K562 (cell line): ENCODE data around the gene CCL24. TPM values are rescaled to one million over a fixed set of nuclear protein-coding genes. Genes with fewer than 3 reads are reported as not detected.

Experiments
- ARNT ChIP-seq, 2 experiments: fragments of 450-650 bp; IDR thresholded peaks; 2 replicates each; pipeline ENCODE4 v1.6.1; 2016; ENCODE audit warnings: mild to moderate bottlenecking in 1 of 2
- CHD2 ChIP-seq: IDR thresholded peaks from 2 replicates; pipeline ENCODE4 v1.6.1; 2011; ENCODE audit warnings: low read depth, low read length
- DACH1 ChIP-seq: fragments of 450-650 bp; IDR thresholded peaks from 2 replicates; pipeline ENCODE4 v1.6.1; 2018; ENCODE audit not compliant: partially characterized antibody
- DEAF1 ChIP-seq: fragments of 450-650 bp; formaldehyde crosslinking; IDR thresholded peaks from 2 replicates; pipeline ENCODE4 v1.4.0; 2020; ENCODE audit warnings: mild to moderate bottlenecking, moderate library complexity
- E2F6 ChIP-seq, 2 experiments: IDR thresholded peaks; 2 replicates each; pipeline ENCODE4 v1.6.1; 2011; ENCODE audit warnings: borderline replicate concordance in 1 of 2, control low read depth in 1 of 2, low read depth in 1 of 2, low read length in 1 of 2, mild to moderate bottlenecking in 1 of 2, mixed read lengths in 1 of 2, moderate library complexity in 1 of 2; ENCODE audit not compliant: insufficient read depth in 1 of 2, insufficient read length in 1 of 2, poor library complexity in 1 of 2, severe bottlenecking in 1 of 2; ENCODE audit errors: extremely low read depth in 1 of 2
- ETV1 ChIP-seq: fragments of 450-650 bp; conservative IDR thresholded peaks from 2 replicates; pipeline ENCODE4 v1.6.1; 2016; ENCODE audit warnings: missing genetic modification characterization, control low read depth, low read depth, missing compliant biosample characterization
- HMGXB4 ChIP-seq: sonication (generic); formaldehyde crosslinking; IDR thresholded peaks from 2 replicates; pipeline ENCODE4 v1.8.1; 2023; ENCODE audit warnings: mild to moderate bottlenecking, missing genetic modification reagents
- MECOM ChIP-seq: fragments of 250-450 bp; sonication (Bioruptor Pico); IDR thresholded peaks from 2 replicates; pipeline ENCODE4 v1.8.0; 2022; ENCODE audit warnings: inconsistent platforms
- NFE2 ChIP-seq: IDR thresholded peaks from 2 replicates; pipeline ENCODE4 v1.6.1; 2014; ENCODE audit warnings: antibody characterized with exemption, low read depth
- NR2F6 ChIP-seq: fragments of 450-650 bp; formaldehyde crosslinking; IDR thresholded peaks from 2 replicates; pipeline ENCODE4 v1.4.0; 2020; ENCODE audit warnings: mild to moderate bottlenecking
- SMARCC2 ChIP-seq: fragments of 450-650 bp; IDR thresholded peaks from 2 replicates; pipeline ENCODE4 v1.6.1; 2017; ENCODE audit warnings: antibody characterized with exemption, moderate library complexity, mild to moderate bottlenecking, low read depth
- TCF15 ChIP-seq: fragments of 250-450 bp; sonication (Bioruptor Pico); IDR thresholded peaks from 2 replicates; pipeline ENCODE4 v1.8.0; 2022; ENCODE audit warnings: moderate library complexity, mild to moderate bottlenecking, inconsistent platforms
- USF2 ChIP-seq: sonication (generic); formaldehyde crosslinking; IDR thresholded peaks from 2 replicates; pipeline ENCODE4 v1.5.0; 2020; ENCODE audit warnings: missing genetic modification reagents
- ZBTB2 ChIP-seq: fragments of 450-650 bp; IDR thresholded peaks from 2 replicates; pipeline ENCODE4 v1.6.1; 2016; ENCODE audit warnings: antibody characterized with exemption
- ZBTB5 ChIP-seq: fragments of 450-650 bp; IDR thresholded peaks from 2 replicates; pipeline ENCODE4 v1.6.1; 2017; ENCODE audit warnings: antibody characterized with exemption
- ZNF217 ChIP-seq: sonication (generic); formaldehyde crosslinking; IDR thresholded peaks from 2 replicates; pipeline ENCODE4 v1.8.0; 2022; ENCODE audit warnings: mild to moderate bottlenecking, missing genetic modification reagents
- ZNF778 ChIP-seq: fragments of 450-650 bp; formaldehyde crosslinking; IDR thresholded peaks from 2 replicates; pipeline ENCODE4 v1.4.0; 2020; ENCODE audit warnings: mild to moderate bottlenecking, moderate library complexity
- polyA plus RNA-seq, 8 experiments: library from polyadenylated mRNA; depleted of rRNA in 4 of 8; stranded (reverse) in 5 of 8; unstranded in 3 of 8; fragments of >200 nt; fragmentation: Nextera tagmentation in 2 of 8; fragmentation: Illumina TruSeq in 1 of 8; extraction: Ambion mirVana in 2 of 8; extraction: Trizol in 1 of 8; gene quantifications; 2 replicates each; pipeline versions ENCODE4 v1.2.1 to v1.2.3, GENCODE V29; 2011 to 2014; ENCODE audit warnings: inconsistent platforms in 1 of 8, missing spikeins in 1 of 8
- total RNA-seq, 7 experiments: library from RNA; depleted of rRNA in 6 of 7; stranded (reverse); fragments of >200 nt in 6 of 7; fragmentation: Illumina TruSeq in 2 of 7; extraction: Trizol in 2 of 7; gene quantifications; 2 replicates each; pipeline versions ENCODE4 v1.2.1 to v1.2.3, GENCODE V29; 2011 to 2021; ENCODE audit warnings: low replicate concordance in 1 of 7

The CCL24 gene
- total and polyA plus RNA-seq, 9 of the 15 experiments (the other 6 are each of a cell fraction or from before 2014, with no cell fraction given), result 0.45 to 3.6 (median 0.95) TPM; not detected in 1

- TF ChIP-seq CHD2 (no peak), ETV1 (tag) (no peak), USF2 (no peak), ARNT (IDR thresholded peaks at IDR 0.05) (0 out of 4 replicates have a peak, but pooled peaks of 1 of the 2 experiments have one; percentile 53), TCF15 (CRISPR knock-in tag) (no peak), ZBTB5 (no peak), ZNF778 (no peak), DEAF1 (CRISPR knock-in tag) (no peak), NFE2 (peak; percentile 83), SMARCC2 (no peak), HMGXB4 (CRISPR knock-in tag) (no peak), NR2F6 (CRISPR knock-in tag) (no peak), ZNF217 (CRISPR knock-in tag) (no peak), ZBTB2 (no peak; the same call in none of the 2 replicates), DACH1 (peak; percentile 78), E2F6 (IDR thresholded peaks at IDR 0.05; ENCODE audit: borderline replicate concordance in 1 of 2, extremely low read depth in 1 of 2, insufficient read depth in 1 of 2, insufficient read length in 1 of 2, low read depth in 1 of 2, low read length in 1 of 2, poor library complexity in 1 of 2, severe bottlenecking in 1 of 2) (no peak), MECOM (CRISPR knock-in tag) (no peak)
Measured at GRCh38 chr7:75772081-75773077, 41.2 kb downstream of the CCL24 start, which contains the start of gene CCL26 (continued).
